ENCODE measurements around the gene TMEM94. TPM values are rescaled to one million over a fixed set of nuclear protein-coding genes. Genes with fewer than 3 reads are reported as not detected.

Gene TMEM94
- total RNA-seq, 1 donor from 2014 or later: 82.3 TPM

DNA sequence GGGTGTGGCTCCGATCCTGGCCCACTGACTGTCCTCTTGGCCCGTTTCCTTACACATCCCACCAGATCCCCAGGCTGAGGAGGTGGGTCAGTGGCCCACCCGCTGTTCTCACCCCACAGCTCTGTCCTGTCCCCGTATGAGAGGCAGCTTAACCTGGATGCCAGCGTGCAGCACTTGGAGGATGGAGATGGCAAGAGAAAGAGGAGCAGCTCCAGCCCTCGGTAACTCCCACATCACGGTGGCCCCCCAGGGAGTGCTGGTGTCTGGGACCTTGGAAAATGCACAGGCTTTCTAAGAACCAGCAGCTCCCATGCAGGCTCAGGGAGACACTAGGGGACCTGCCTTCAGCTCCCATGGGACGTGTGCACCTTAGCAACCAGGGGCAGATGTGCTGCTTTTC, 64.9 kb downstream of the TMEM94 start:
- intact Hi-C loops (cut with micrococcal nuclease): no loop called here

DNA sequence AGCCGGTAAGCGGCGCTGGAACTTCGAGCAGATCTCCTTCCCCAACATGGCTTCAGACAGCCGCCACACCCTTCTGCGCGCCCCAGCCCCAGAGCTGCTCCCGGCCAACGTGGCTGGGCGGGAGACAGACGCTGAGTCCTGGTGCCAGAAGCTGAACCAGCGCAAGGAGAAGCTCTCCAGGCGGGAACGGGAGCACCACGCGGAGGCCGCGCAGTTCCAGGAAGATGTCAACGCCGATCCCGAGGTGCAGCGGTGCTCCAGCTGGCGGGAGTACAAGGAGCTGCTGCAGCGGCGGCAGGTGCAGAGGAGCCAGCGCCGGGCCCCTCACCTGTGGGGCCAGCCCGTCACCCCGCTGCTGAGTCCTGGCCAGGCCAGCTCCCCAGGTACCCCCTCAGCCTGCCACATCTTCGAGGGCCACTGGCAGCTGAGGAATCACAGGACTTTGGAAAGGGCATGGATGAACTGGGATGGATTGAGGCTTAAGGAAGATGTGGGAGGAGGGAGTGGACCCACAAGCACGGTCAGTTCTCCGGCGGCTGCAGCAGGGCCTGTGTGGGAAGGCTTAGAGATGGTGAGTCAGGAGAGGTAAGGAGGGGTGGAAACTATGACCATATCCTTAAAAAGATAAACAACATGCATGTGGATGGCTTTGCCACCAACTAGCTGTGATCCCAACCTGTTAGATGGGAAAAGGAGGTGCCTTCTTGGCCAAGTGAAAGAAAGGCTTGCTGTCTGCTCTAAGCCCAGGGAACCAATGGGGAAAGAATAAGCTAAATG, 65.7 kb downstream of the TMEM94 start:
- intact Hi-C loops (cut with micrococcal nuclease): no loop called here

DNA sequence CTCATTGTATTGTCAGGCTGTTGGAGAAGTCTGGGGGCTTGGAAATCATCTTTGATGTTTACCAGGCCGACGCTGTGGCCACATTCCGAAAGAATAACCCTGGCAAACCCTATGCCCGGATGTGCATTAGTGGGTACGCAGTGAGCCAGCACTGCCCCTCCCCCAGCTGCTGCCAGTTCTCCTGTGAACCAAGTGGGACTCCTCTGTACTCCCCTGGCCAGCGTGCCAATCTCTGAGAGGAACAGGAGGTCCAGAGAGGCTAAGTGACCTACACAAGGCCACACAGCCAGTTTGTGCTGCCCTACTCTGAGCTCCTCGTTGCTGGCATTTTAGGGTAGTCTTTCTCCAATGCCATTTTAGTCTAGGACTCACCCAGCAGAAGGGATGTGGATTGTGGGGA, 67.2 kb downstream of the TMEM94 start:
- intact Hi-C loops (cut with micrococcal nuclease): loop anchor here (2.0 kb wide), 4 partner anchors 57 to 477 kb away; partner anchors contain the start of genes ATP5PD, KCTD2 and SLC25A19

DNA sequence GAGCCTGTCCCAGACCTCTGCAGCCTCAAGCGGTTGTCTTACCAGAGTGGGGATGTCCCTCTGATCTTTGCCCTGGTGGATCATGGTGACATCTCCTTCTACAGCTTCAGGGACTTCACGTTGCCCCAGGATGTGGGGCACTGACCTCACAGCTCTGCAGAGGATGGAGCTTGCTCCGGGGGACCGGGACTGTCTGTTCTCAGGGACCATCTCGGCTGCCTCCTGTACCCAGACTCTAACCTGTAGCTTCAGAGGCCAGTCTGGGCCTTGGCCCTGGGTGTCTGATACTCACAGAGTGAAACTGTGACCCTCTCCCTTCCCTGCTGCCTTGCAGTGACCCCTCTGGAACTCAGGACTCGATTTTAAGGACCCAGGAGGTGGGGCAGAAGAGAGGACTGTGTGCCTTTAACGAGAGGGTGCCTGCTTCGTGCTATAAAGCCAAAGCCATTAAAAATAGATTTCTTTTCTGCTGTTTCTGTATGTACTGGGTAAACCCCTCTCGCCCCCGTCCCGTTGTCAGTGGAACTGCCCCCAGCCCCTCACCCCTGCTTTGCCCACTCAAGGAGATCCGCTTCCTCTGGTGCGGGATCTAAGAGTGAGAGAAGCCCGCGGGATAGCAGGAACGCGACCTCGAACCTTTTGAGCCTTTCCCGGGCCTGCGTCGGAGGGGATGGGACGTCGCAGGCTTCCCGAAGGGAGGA, 68.0 kb downstream of the TMEM94 start:
- intact Hi-C loops (cut with micrococcal nuclease): loop anchor here (2.0 kb wide), 4 partner anchors 56 to 478 kb away; partner anchors contain the start of genes ATP5PD, KCTD2 and SLC25A19

DNA sequence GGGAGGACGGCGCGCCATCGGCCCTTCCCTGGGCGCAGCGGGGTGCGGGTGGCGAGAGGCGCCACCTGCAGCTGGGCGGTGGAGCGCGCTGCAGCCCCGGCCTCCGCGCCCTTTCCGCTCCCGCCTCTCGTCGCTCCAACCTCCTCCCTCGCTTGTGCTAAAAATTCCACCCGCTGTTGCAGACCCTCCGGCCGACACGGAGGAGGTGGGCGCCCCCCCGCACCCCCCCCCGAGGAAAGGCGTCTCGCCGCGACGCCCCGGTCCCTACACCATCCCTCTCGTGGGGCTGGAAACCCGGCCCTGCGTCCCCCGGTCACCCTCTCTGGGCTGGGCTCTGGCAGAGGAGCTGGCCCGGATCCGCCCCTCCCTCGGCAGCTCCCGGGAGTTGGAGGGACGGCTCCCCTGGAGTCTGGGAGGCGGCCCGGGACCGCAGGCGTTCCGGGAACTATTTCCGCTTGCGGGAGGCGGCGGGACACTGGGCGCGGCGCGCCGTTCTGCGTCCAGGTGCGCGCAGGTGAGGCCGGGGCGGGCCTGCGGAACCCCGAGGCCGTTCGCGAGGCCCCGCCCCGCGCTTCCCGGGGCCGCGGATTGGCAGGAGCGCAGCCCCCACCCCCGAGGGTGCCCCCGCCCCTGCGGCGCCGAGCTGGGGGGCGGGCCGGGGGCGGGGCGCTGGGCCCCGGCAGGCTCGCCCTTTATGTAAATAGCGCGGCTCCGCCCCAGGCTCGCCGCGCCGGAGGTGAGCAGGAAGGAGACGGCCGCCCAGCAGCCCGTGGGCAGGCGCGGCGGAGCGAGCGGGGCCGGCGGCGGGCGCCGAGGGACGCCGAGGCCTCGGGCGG, 68.8 kb downstream of the TMEM94 start, which contains the start of gene LLGL2:
Gene LLGL2 (plus strand): TSS at position 728 of the 836 bp plus-strand sequence. CDS start 17,730 bp downstream, outside the sequence.
- intact Hi-C loops (cut with micrococcal nuclease): loop anchor here (1.0 to 2.0 kb wide), 8 partner anchors 9 to 478 kb away; partner anchors contain the start of genes ATP5PD, KCTD2, SLC25A19 and TMEM94

DNA sequence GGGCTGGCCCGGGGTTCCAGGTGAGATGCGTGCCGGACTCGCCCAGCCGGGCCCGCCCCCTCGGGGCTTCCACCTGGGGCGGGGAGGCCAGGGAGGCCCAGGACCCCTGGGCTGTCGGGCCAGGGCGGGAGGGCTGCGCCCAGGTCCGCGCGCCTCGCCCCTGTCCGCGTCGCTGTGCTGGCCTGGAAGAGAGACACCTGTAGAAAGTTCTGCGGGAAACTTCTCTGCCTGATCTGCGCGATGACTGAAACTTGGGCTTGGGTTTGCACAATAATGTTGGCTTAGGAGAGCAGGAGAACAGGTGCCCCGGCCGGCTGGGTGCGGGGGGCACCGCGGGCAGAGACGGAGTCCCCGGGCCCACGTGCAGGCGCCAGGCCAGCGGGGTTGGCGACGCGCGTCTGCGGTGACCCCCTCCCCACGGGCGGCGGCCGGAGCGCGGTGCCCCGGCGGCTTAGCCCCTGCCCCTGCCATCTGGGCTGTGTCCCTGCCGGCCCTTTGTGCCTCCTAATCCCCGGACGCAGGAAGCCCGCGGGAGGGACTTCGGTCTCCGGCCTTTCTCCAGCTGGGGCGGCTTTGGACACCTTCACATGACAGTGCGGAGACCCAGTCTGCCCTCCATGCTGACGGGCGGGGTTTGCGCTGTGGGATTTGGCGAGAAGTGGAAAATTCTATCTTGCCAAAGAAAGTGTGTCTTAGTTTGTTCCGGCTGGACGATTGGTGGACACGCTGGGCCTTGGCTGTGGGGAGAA, 69.5 kb downstream of the TMEM94 start:
- intact Hi-C loops (cut with micrococcal nuclease): loop anchor here (1.0 to 2.0 kb wide), 8 partner anchors 9 to 479 kb away; partner anchors contain the start of genes ATP5PD, KCTD2, SLC25A19 and TMEM94

DNA sequence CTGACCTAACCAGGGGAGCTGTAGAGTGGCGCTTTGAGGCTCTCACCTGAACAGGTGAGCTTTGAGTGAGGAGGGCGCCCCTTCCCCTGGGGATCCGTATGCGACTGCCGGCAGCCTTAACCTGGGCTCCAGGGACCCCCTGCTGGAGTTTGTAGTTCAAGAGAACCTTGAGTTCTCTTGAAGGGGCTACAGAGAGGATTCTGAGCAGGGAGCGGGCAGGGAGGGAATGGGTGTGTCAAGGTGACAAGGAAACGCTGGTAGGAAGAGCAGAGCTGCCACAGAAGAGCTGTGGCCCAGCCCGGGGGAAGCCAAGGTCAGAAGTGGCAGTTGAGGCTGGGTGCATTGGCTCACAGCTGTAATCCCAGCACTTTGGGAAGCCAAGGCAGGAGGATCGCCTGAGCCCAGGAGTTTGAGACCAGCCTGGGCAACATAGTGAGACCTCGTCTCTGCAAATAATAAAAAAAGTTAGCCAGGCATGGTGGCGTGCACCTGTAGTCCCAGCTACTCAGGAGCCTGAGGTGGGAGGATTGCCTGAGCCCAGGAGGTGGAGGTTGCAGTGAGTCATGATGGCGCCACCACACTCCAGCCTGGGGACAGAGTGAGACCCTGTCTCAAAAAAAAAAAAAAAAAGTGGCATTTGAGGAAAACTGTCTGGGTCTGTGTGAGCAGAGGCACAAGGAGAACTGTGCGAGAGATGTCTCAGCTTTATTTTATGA, 70.3 kb downstream of the TMEM94 start:
- intact Hi-C loops (cut with micrococcal nuclease): no loop called here

DNA sequence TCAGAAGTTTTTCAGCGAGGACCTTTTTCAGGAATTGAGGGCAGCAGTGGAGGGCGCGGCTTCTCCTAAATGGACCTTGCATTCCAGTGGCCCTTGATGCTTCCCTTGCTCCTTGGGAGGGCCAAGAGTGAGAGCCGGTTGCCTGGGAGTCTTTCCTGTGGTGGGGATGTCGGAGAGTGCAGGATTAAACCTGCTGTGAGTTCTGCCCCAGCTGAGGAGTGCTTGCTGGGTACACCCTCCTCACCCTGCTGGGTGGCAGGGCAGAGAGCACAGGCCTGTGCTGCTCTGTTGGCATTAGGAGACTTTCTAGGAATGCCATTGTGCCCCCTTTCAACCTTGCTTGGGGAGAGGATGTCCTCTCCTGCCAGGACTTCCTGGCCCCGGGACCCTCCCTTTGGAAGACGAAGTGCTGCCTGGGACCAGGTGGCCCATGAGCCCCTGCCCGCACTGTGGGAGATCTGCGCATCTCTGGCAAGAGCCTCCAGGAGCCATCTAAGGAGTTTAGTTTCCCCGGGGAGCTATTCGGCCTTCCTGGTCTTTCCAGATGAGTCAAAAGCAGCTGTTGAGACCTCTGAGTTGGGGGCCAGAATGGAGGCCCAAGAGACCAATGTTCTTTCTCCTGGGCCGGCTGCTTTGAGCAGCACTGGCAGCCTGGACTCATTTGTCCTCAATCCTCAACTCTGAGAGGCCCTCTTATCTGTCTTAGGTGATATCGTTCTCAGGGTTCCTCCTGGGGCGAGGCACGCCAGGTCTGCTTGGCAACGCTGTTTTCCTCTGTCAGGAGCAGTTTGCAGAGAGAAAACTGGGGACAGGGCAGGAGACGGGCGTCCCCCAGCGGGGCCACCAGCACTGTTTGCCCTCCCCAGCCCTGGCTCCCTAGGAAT, 74.6 kb downstream of the TMEM94 start:
- intact Hi-C loops (cut with micrococcal nuclease): no loop called here

DNA sequence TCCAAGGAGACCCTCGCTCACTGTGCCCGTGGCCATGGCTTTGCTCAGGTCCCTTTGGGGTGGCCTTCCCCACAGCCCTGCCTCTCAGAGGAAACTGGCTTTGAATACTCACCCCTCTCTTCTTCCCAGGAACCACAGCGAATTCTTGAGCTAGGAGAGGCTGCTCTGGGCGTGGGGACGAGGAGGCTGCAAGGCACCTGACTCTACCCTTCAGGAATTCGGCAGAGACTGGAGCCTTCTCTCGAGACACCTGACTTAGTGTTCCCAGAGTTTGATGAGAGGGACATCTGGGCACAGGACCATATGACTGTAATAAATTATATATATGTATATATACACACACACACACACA, 75.3 kb downstream of the TMEM94 start:
- intact Hi-C loops (cut with micrococcal nuclease): no loop called here

DNA sequence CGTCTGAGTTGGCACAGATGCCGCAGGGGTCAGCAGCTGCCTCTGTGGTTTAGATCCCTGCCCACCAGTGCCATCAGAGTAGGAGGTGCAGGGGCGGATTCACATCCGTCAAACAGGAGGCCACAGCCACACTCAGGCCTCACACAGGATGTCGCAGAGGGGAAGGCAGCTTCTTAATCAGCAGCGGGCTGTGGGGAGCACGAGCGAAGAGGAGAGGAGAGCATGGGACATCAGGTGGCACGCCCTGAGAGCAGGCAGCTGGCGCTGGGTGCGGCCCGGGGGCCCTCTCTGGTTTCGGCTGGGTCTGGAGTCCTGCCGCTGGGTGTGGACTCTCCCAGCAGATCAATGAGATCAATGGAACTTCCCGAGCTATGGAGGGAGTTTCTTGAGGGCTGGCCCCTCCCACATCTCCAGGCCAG, 78.7 kb downstream of the TMEM94 start:
- intact Hi-C loops (cut with micrococcal nuclease): loop anchor here (1.0 kb wide), 1 partner anchor 10 kb away; the partner anchor contains the start of gene LLGL2

DNA sequence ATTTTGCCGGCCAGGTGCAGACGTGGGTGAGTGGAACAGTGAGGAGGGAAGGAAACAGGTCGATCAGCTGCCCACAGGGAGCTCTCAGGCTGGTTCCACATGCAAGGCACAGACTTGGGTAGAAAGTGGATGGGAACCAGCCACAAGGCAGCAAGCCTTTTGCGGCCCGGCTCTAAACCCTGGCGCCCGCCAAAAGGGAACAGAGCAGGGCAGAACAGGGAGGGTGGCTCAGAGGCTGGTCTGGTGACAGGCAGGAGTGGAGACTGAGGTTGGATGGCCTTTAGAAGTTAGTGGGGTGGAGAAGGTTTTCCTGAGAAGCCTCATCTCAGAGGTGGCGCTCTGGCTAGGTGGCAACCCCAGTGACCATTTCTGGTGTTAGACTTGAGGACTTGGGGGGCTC, 79.4 kb downstream of the TMEM94 start:
- intact Hi-C loops (cut with micrococcal nuclease): loop anchor here (1.0 kb wide), 1 partner anchor 11 kb away; the partner anchor contains the start of gene LLGL2

DNA sequence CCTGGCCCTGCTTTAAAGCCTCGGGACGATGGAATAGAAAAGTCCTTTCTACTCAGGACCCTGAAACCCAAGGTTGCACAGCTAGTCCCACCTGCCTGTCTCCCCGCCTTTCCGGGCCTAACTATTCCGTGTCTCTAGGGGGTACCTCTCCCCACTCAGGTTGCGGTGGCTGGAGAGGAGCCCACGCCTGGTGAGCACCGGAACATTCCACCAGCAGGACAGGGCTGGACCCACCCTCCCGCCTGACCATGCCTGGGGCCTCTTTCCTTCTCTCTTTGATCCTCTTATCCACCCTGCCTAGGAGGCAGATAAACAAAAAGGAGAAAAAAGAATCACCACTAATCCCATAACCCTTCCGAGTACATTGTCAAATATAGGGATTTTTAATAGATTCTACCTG, 79.9 kb downstream of the TMEM94 start:
- intact Hi-C loops (cut with micrococcal nuclease): no loop called here

DNA sequence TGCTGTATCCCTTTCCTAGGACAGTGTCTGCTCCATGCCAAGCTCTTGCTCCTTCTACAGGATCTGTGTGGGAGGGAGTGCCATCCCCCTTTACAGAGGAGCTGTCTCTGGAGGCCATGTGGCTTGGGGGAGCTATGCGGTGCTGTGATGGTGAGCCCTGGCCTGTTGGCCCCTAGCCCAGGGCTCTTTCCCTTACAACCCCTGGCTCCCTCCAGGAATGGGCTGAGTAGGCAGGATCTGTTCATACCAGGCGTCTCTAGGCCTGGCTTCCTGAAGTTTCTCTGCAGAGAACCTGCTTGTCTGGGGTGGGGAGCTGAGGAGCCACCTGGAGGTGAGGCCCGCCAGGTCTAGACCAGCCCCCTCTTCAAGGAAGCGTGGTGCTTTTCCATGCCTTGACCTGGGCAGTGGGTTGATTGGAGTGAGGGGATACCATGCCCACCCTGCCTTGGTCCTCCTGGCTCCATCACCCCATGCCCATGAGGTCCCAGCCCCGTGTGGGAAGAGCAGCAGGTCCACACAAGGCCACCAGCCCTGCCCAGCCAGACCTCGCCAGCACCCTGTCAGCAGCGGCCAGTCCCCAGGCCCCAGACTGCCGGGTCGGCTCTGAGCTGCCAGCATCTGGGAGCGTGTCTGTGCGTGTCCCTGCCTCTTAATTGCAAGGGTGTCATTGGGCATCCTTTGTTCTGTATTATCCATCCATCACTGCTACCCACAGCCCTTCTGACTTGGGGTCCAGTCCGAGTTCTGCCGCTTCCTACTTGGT, 83.7 kb downstream of the TMEM94 start:
- intact Hi-C loops (cut with micrococcal nuclease): no loop called here

DNA sequence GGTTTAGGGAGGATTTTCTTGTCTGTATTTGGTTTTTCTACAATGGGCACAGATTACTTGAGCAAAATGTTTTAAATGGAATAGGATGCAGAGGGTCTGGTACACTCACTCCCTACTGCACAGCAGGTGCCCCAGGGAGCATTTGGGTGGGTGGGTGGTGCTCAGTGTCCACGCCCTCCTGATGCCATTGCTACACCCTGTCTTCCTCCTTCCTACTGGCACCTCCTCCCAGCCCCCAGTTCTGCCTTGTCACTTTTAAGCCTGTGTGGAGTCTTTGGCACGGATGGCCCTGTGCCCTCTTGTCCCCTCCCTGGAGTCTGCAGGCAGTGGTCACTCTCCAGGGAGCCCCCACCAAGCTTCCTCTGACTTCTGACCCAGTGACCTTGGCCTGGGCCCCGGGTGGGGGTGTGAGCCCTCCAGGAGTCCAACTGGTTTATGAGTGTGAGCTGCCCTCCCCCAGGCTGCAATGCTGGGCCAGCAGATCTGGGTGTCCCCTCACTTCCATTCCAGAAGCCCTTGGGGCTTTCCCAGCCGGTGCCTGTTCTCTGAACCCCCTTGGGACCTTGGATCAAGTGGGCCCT, 84.6 kb downstream of the TMEM94 start:
- intact Hi-C loops (cut with micrococcal nuclease): no loop called here

DNA sequence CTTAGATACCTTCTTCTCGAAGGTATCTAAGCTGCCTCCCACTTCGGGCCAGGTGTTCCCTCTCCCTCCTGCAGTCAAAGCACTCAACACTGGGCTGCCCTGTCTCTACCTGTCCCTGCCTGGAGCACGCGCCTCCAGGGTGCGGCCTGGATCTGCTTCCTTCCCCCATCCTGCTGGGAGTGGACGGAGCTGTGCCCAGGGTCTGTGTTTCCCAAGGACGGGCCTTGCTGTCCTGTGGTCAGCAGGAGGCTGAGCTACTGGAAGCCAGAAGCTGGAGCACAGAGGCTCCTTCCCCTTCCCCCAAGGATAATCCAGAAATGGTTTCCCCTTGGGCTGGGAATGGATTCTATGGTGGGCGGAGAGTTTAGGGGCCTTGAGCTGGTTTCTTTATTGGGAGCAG, 85.8 kb downstream of the TMEM94 start:
- intact Hi-C loops (cut with micrococcal nuclease): no loop called here

DNA sequence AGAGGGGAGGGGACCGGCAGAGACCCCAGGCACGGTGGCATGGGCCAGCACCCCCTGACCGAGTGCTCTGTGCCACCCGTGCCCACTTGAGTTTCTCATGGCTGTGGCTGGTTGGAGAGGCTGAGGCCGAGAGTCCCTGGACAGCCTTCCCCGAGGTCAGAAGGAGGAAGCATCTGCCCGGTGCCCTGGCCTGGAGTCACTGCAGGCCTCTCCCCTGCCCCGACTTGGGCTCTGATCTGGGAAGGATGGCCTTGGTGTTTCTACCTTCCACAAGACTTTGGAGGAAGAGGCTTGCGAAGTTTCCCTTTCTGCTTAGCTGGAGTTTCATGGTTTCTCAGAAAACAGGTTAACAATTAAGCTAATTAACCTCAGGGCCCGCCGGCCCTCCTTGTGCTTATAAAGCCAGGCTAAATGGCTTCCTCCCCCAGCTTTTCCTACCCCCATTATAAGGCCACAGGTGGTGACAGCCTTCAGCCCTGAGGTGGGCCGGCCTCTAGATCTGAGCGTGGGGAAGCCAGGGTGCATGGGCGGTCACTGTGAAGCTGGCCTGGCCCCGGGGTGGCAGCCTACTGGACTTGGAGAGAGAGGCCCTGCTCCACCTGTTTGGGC, 86.4 kb downstream of the TMEM94 start:
- intact Hi-C loops (cut with micrococcal nuclease): no loop called here

DNA sequence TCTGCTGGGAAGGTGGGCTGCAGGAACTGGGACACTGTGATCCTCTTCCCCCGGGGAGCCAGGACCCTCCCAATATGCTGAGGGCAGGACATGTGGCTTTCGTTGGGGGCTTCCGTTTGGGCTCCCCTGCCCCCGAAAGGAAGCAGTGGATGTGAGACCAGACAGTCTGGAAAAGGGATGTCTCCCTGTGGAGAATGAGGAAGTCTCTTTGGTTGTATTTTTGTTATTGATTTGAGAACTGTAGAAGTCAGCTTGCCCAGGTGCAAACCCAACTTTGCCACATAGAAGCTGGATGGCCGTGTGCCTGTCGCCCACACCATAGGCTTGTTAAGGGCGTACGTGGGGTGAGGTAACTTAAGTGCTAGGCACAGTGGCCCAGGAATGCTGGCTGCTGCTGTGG, 87.8 kb downstream of the TMEM94 start:
- intact Hi-C loops (cut with micrococcal nuclease): no loop called here
